Fibroblast of the aortic adventitia (primary cell): ENCODE data around the gene MED29. TPM values are rescaled to one million over a fixed set of nuclear protein-coding genes. Genes with fewer than 3 reads are reported as not detected.

Experiments
- DNase-seq: peaks from one replicate; pipeline ENCODE4 v3.0.0-alpha.2; 2010; ENCODE audit warnings: low read depth
- H3K4me3 ChIP-seq: 2 replicates; pipeline ENCODE4 v1.5.1; 2011; ENCODE audit warnings: low read depth, mild to moderate bottlenecking, control low read depth, low read length, moderate library complexity
- small RNA-seq: library from RNA; depleted of rRNA; stranded (forward); fragments of <200 nt; gene quantifications from one replicate; pipeline ENCODE3, GENCODE V24; 2012
- total RNA-seq: library from RNA; depleted of rRNA; stranded (reverse); fragments of >200 nt; gene quantifications from 2 replicates; pipeline ENCODE4 v1.2.3, GENCODE V29; 2012; ENCODE audit warnings: low replicate concordance
- TF ChIP-seq, protein P1 (sequence below): IDR thresholded peaks from 2 replicates; pipeline ENCODE4 v1.5.1; 2011; ENCODE audit warnings: mild to moderate bottlenecking, low read length, control low read depth, inconsistent platforms; ENCODE audit not compliant: insufficient read depth

MED29 gene
- total RNA-seq, 1 donor = 25.7 TPM

DNA sequence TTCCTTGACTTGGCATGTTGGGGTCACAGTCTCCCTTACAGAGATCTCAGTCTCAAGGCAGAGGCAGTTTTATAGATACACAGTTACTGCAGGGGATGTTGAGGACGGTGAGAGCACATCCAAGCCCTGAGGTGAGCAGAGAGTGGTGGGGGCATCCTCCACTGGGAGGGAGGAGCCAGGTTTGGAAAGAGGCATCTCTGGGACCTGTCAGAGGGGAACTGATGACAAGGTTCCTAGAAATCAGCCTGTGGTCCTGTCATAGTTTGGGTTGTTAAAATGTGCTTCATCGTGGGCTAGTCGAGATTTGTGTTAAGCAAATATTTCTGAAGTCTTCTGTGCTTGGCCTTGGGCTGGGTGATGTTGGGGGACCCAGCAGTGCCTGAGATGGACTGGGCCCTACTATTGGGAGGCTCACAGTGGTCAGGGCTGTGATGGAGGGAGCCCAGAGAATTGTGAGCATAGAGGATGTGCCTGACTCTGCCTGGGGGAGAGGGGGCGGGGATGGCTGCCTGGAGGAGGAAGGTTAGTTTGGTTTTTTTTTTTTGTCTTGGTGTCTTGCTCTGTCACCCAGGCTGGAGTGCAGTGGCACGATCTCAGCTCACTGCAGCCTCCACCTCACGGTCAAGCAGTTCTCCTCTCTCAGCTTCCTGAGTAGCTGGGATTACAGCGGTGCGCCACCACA, 58.1 kb downstream of the MED29 start:
- DNase-seq = no peak
- H3K4me3 ChIP-seq = no peak overlapping the region
- TF ChIP-seq, protein P1, sequence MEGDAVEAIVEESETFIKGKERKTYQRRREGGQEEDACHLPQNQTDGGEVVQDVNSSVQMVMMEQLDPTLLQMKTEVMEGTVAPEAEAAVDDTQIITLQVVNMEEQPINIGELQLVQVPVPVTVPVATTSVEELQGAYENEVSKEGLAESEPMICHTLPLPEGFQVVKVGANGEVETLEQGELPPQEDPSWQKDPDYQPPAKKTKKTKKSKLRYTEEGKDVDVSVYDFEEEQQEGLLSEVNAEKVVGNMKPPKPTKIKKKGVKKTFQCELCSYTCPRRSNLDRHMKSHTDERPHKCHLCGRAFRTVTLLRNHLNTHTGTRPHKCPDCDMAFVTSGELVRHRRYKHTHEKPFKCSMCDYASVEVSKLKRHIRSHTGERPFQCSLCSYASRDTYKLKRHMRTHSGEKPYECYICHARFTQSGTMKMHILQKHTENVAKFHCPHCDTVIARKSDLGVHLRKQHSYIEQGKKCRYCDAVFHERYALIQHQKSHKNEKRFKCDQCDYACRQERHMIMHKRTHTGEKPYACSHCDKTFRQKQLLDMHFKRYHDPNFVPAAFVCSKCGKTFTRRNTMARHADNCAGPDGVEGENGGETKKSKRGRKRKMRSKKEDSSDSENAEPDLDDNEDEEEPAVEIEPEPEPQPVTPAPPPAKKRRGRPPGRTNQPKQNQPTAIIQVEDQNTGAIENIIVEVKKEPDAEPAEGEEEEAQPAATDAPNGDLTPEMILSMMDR = no peak

Small RNA genes lying within 50 kb of the gene (small RNA-seq; reads per million reads assigned to genes)
- gene AC011445.2 (0.25 reads per million), gene MIR4530 (not detected), gene RN7SL566P (not detected)

Other genes starting within 250 kb of the MED29 start
- gene NCCRP1, start 194.4 kb upstream of the MED29 start, total RNA-seq = not detected in 2 replicates
- not detected in 2 replicates for gene SYCN, start 187.1 kb upstream of the MED29 start, total RNA-seq
- gene IFNL3, start 146.4 kb upstream of the MED29 start, total RNA-seq = not detected in 2 replicates
- not detected in 2 replicates for gene IFNL4, start 142.5 kb upstream of the MED29 start, total RNA-seq
- gene IFNL2, start 123.0 kb upstream of the MED29 start, total RNA-seq = not detected in 2 replicates
- gene IFNL1, start 95.0 kb upstream of the MED29 start, total RNA-seq = not detected in 2 replicates
- 0.08 and 0.18 TPM in 2 replicates for gene LRFN1, start 70.5 kb upstream of the MED29 start, total RNA-seq
- 4.2 TPM in 1 of 2 replicates, not detected in the other for gene GMFG, start 55.3 kb upstream of the MED29 start, total RNA-seq
- 21.5 and 84.9 TPM in 2 replicates for gene SAMD4B, start 49.0 kb upstream of the MED29 start, total RNA-seq
- 36.1 and 45.4 TPM in 2 replicates for gene PAF1, start 272 bp upstream of the MED29 start, total RNA-seq
- 10.8 and 18.3 TPM in 2 replicates for gene ZFP36, start 15.5 kb downstream of the MED29 start, total RNA-seq
- 14.1 and 29.1 TPM in 2 replicates for gene PLEKHG2, start 21.3 kb downstream of the MED29 start, total RNA-seq
- 23.5 and 148 TPM in 2 replicates for gene RPS16, start 44.6 kb downstream of the MED29 start, total RNA-seq
- 88.2 and 299 TPM in 2 replicates for gene SUPT5H, start 54.2 kb downstream of the MED29 start, total RNA-seq
- gene TIMM50, start 89.5 kb downstream of the MED29 start, total RNA-seq = 46.1 and 49.5 TPM in 2 replicates
- gene DLL3, start 107.6 kb downstream of the MED29 start, total RNA-seq = 0.09 TPM in 1 of 2 replicates, not detected in the other
- gene SELENOV, start 123.8 kb downstream of the MED29 start, total RNA-seq = not detected in 2 replicates
- gene EID2B, start 141.5 kb downstream of the MED29 start, total RNA-seq = 1.5 and 3.3 TPM in 2 replicates
- gene EID2, start 148.8 kb downstream of the MED29 start, total RNA-seq = 3.9 and 5.7 TPM in 2 replicates
- not detected in 2 replicates for gene LGALS13, start 211.1 kb downstream of the MED29 start, total RNA-seq